ENCODE data around the gene ELL2. TPM values are rescaled to one million over a fixed set of nuclear protein-coding genes. Genes with fewer than 3 reads are reported as not detected.

ELL2 gene
- total RNA-seq, 2 donors from 2014 or later, result 26.9 to 38.2 TPM

- Histone ChIP-seq H3K36me3 (no peaks in the 10 kb centered on the region), H3K4me1 (no peaks in the 10 kb centered on the region), H3K4me3 (no peak overlapping the region), H3K9ac (ENCODE audit: low read depth in 2 of 2, low read length in 2 of 2) (no peak overlapping the region), H3K27ac (no peak overlapping the region), H3K9me3 (no peaks in the 10 kb centered on the region), H3K27me3 (no peaks in the 10 kb centered on the region)
- DNase-seq, result no peak
- no peak for TF ChIP-seq CTCF (IDR thresholded peaks at IDR 0.05)
- intact Hi-C loops (cut with DNase I), result no loop called here
Observed at GRCh38 chr5:95972196-95972595, 10.5 kb upstream of the ELL2 start.

GRCh38 chr5:95970359-95970704, 8.7 kb upstream of the ELL2 start:
- Histone ChIP-seq H3K27me3 (no peaks in the 10 kb centered on the region), H3K27ac (no peak overlapping the region), H3K4me3 (no peak overlapping the region), H3K36me3 (no peaks in the 10 kb centered on the region), H3K9ac (ENCODE audit: low read depth in 2 of 2, low read length in 2 of 2) (no peak overlapping the region), H3K9me3 (no peaks in the 10 kb centered on the region), H3K4me1 (peaks cover 4% of the 10 kb centered on the region)
- intact Hi-C loops (cut with DNase I), result no loop called here
- no peak for DNase-seq
- TF ChIP-seq CTCF (IDR thresholded peaks at IDR 0.05), result no peak

GRCh38 chr5:95969651-95970358, 8.2 kb upstream of the ELL2 start:
- Histone ChIP-seq H3K4me1 (peaks cover 4% of the 10 kb centered on the region), H3K36me3 (no peaks in the 10 kb centered on the region), H3K9ac (ENCODE audit: low read depth in 2 of 2, low read length in 2 of 2) (no peak overlapping the region), H3K27me3 (no peaks in the 10 kb centered on the region), H3K4me3 (no peak overlapping the region), H3K27ac (no peak overlapping the region), H3K9me3 (no peaks in the 10 kb centered on the region)
- TF ChIP-seq CTCF (IDR thresholded peaks at IDR 0.05), result no peak
- DNase-seq, result no peak
- intact Hi-C loops (cut with DNase I), result no loop called here

- Histone ChIP-seq H3K4me3 (no peak overlapping the region), H3K27ac (no peak overlapping the region), H3K9ac (ENCODE audit: low read depth in 2 of 2, low read length in 2 of 2) (no peak overlapping the region), H3K27me3 (no peaks in the 10 kb centered on the region), H3K9me3 (no peaks in the 10 kb centered on the region), H3K36me3 (no peaks in the 10 kb centered on the region), H3K4me1 (peaks cover 4% of the 10 kb centered on the region)
- intact Hi-C loops (cut with DNase I), result no loop called here
- TF ChIP-seq CTCF (IDR thresholded peaks at IDR 0.05), result no peak
- no peak for DNase-seq
Observed at GRCh38 chr5:95969055-95969454, 7.4 kb upstream of the ELL2 start.

GRCh38 chr5:95967236-95967635, 5.6 kb upstream of the ELL2 start:
- intact Hi-C loops (cut with DNase I), result no loop called here
- no peak overlapping the region for H3K27ac ChIP-seq

More at GRCh38 chr5:95967236-95967635, 5.6 kb upstream of the ELL2 start:
- peaks cover 4% of the 10 kb centered on the region for H3K4me1 ChIP-seq
- H3K9ac ChIP-seq (ENCODE audit: low read depth in 2 of 2, low read length in 2 of 2), result no peak overlapping the region
- no peaks in the 10 kb centered on the region for H3K27me3 ChIP-seq
- H3K9me3 ChIP-seq, result no peaks in the 10 kb centered on the region
- TF ChIP-seq CTCF (IDR thresholded peaks at IDR 0.05), result no peak
- H3K4me3 ChIP-seq, result no peak overlapping the region
- H3K36me3 ChIP-seq, result no peaks in the 10 kb centered on the region
- no peak for DNase-seq
